Vagina (tissue), 2 donors: ENCODE data around the gene TRAF3IP1.

Experiments
- CTCF ChIP-seq, 3 experiments: fragments of 450-650 bp in 2 of 3; fragments of 200-600 bp in 1 of 3; sonication (generic) in 1 of 3; IDR thresholded peaks; one replicate each; pipeline ENCODE4 v1.5.1; 2017 to 2019; ENCODE audit warnings: antibody characterized with exemption in 3 of 3, mild to moderate bottlenecking in 2 of 3, moderate library complexity in 2 of 3
- POLR2A ChIP-seq, 2 donors: fragments of 450-650 bp; IDR thresholded peaks; one replicate each; pipeline ENCODE4 v1.6.1; 2017; ENCODE audit warnings: antibody characterized with exemption in 2 of 2, mild to moderate bottlenecking in 2 of 2, moderate library complexity in 2 of 2

GRCh38 chr2:238449241-238449640, 128.9 kb downstream of the TRAF3IP1 start:
- TF ChIP-seq CTCF (IDR thresholded peaks at IDR 0.05): no peak
- TF ChIP-seq POLR2A (IDR thresholded peaks at IDR 0.05): no peak
